Sigmoid colon (tissue), 4 donors: Measurements from ENCODE around the gene CAMTA1.

Experiments
- EP300 ChIP-seq, 4 donors: sonication (generic); formaldehyde crosslinking; IDR thresholded peaks; one replicate each; pipeline ENCODE4 v1.6.1; 2017; ENCODE audit warnings: antibody characterized with exemption in 4 of 4
- POLR2A ChIP-seq, 2 donors: fragments of 450-650 bp; IDR thresholded peaks; one replicate each; pipeline ENCODE4 v1.6.1; 2016; ENCODE audit warnings: antibody characterized with exemption in 2 of 2, mild to moderate bottlenecking in 2 of 2, moderate library complexity in 2 of 2
- POLR2AphosphoS5 ChIP-seq, 4 donors: sonication (generic); formaldehyde crosslinking; IDR thresholded peaks; one replicate each; pipeline ENCODE4 v1.6.1; 2017; ENCODE audit warnings: antibody characterized with exemption in 4 of 4
- TF ChIP-seq, protein P1 (sequence below), 4 experiments: fragments of 450-650 bp in 3 of 4; fragments of 200-600 bp in 1 of 4; IDR thresholded peaks; one replicate each; pipeline ENCODE4 v1.5.1; 2016 to 2019; ENCODE audit warnings: antibody characterized with exemption in 4 of 4, mild to moderate bottlenecking in 3 of 4, moderate library complexity in 2 of 4

DNA sequence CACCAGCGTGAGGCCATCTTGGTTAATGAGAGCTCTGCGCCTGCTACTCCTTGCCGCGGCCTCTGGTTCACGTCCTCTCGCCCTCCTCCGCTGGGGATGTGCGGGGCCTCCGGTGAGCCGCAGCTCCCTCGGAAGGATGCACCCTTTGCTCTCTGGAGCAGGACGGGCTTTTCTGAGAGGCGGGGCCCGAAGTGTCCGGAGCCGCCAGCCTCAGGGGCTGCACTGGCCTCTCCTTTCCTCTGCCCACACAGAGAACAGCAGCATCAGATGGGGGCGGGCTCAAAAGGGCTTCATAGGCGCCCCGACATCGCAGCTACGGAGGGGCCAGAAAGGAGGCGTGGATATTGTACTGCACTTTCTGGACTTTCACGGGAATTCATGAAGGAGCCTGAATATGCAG, 284.7 kb downstream of the CAMTA1 start:
- TF ChIP-seq POLR2AphosphoS5 (IDR thresholded peaks at IDR 0.05) (no peak), POLR2A (IDR thresholded peaks at IDR 0.05) (no peak), EP300 (IDR thresholded peaks at IDR 0.05) (no peak)
- TF ChIP-seq, protein P1, sequence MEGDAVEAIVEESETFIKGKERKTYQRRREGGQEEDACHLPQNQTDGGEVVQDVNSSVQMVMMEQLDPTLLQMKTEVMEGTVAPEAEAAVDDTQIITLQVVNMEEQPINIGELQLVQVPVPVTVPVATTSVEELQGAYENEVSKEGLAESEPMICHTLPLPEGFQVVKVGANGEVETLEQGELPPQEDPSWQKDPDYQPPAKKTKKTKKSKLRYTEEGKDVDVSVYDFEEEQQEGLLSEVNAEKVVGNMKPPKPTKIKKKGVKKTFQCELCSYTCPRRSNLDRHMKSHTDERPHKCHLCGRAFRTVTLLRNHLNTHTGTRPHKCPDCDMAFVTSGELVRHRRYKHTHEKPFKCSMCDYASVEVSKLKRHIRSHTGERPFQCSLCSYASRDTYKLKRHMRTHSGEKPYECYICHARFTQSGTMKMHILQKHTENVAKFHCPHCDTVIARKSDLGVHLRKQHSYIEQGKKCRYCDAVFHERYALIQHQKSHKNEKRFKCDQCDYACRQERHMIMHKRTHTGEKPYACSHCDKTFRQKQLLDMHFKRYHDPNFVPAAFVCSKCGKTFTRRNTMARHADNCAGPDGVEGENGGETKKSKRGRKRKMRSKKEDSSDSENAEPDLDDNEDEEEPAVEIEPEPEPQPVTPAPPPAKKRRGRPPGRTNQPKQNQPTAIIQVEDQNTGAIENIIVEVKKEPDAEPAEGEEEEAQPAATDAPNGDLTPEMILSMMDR (IDR thresholded peaks at IDR 0.05), result no peak
